HuH-7.5 (cell line): Measurements from ENCODE around the gene TMEM144.

Source experiments
- DNase-seq: peaks from one replicate; pipeline ENCODE4 v3.0.0; 2011; ENCODE audit warnings: low spot score

TMEM144 gene

GRCh38 chr4:158299459-158300007 lies 89.2 kb downstream of the TMEM144 start:
- DNase-seq = no peak

DNA sequence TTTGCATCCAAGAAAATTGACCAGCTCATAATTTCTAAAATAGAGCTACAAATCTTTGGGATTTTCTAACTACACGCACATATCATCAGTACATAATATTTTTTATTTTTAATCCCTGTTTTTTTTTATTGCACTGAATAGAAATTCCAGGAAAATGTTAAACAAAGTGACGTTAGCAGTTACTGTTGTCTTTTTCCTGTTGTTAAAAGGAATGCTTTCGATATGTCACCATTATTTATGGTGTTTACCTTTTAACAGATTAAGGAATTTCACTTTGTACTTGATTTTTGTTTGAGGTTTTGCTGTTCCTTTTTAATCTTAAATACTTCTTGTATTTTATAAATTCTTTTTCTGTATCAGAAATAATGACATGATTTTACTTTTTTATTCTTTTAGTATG lies 89.7 kb downstream of the TMEM144 start:
- no peak for DNase-seq

DNA sequence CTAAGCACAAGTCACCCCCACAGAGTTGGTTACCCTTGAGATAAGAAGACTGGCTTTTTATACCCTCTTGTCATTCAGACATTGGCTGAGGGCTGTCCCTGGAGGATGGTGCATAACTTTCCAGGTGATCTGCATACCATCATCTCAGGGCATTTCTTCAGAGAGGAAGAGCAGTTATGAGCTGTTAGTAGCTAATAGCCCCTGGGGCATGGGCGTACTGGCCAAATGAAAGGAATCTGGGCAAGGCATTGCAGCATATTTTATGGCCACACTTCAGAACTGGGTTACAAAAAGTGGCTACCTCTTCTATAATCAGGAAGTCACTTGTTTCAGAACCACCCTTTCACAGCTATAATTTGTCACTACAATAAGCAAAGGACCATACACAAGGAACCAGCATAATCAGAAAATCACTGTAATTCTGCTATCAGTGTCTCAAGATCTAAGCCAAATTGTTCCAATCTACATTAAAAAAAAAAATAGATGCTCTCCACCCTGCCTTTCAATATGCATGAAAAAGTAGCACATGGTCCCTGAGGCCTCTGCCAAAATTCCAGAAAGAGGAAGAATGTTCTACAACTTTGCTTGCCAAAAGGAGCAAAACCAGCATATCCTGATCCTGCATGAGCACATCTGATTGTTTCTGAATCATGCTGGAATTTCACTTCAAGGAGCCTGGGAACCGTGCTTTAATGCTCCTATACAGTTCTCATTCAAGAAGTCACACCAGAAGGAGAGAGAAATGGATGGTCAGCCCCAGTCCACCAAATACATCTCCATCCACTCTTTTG lies 92.0 kb downstream of the TMEM144 start:
- no peak for DNase-seq

DNA sequence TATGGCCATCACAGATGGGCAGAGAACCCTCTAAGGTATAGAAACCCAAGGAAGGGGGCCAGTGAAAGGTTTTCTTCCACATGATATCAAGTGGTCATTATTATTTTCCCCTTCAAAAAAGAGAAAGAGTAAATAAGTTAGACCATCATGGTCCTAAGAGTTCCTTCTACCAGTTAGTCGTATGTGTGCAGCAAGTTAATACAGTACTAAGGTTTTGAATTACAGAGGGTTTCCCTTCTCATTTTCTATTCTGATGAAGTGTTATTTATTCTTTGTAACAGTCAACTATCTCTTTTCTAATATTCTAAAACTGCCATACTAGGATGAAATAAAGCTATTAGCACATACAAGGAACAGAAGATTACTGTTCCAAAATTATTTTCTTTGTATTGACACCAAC lies 94.4 kb downstream of the TMEM144 start:
- DNase-seq = no peak
